HTERT RPE-1 (cell line): ENCODE results near the gene KIRREL1.

Source experiments
- in situ Hi-C: fragments of 300-500 bp; cut with MboI; formaldehyde crosslinking; loops from 4 replicates; pipeline ENCODE4 v1.14.3; 2020; ENCODE audit warnings: low sequenced_read_pairs

KIRREL1 gene

GRCh38 chr1:158100498-158100897, 107.1 kb downstream of the KIRREL1 start:
- in situ Hi-C loops, result loop anchor here (25.0 kb wide), 1 partner anchor 113 kb away; the partner anchor contains the start of gene KIRREL1

GRCh38 chr1:158101455-158101854, 108.0 kb downstream of the KIRREL1 start:
- in situ Hi-C loops, result loop anchor here (25.0 kb wide), 1 partner anchor 114 kb away; the partner anchor contains the start of gene KIRREL1

GRCh38 chr1:158101927-158102326, 108.5 kb downstream of the KIRREL1 start:
- in situ Hi-C loops, result loop anchor here (25.0 kb wide), 1 partner anchor 115 kb away; the partner anchor contains the start of gene KIRREL1

GRCh38 chr1:158102881-158103674, 109.6 kb downstream of the KIRREL1 start:
- in situ Hi-C loops, result loop anchor here (25.0 kb wide), 1 partner anchor 116 kb away; the partner anchor contains the start of gene KIRREL1

GRCh38 chr1:158103861-158104522, 110.5 kb downstream of the KIRREL1 start:
- in situ Hi-C loops, result loop anchor here (25.0 kb wide), 1 partner anchor 117 kb away; the partner anchor contains the start of gene KIRREL1

GRCh38 chr1:158104891-158105290, 111.4 kb downstream of the KIRREL1 start:
- in situ Hi-C loops, result loop anchor here (25.0 kb wide), 1 partner anchor 118 kb away; the partner anchor contains the start of gene KIRREL1

GRCh38 chr1:158105352-158106095, 112.1 kb downstream of the KIRREL1 start:
- in situ Hi-C loops, result loop anchor here (25.0 kb wide), 1 partner anchor 118 kb away; the partner anchor contains the start of gene KIRREL1

- in situ Hi-C loops, result loop anchor here (25.0 kb wide), 1 partner anchor 121 kb away; the partner anchor contains the start of gene KIRREL1
These were observed 114.5 kb downstream of the KIRREL1 start for GRCh38 chr1:158107916-158108315.

- in situ Hi-C loops, result loop anchor here (25.0 kb wide), 1 partner anchor 126 kb away; the partner anchor contains the start of gene KIRREL1
These were observed 119.7 kb downstream of the KIRREL1 start for GRCh38 chr1:158112994-158113758.

GRCh38 chr1:158113759-158114127, 120.3 kb downstream of the KIRREL1 start:
- in situ Hi-C loops, result loop anchor here (25.0 kb wide), 1 partner anchor 126 kb away; the partner anchor contains the start of gene KIRREL1

GRCh38 chr1:158115126-158115525, 121.7 kb downstream of the KIRREL1 start:
- in situ Hi-C loops, result loop anchor here (25.0 kb wide), 1 partner anchor 128 kb away; the partner anchor contains the start of gene KIRREL1

- in situ Hi-C loops, result loop anchor here (25.0 kb wide), 1 partner anchor 129 kb away; the partner anchor contains the start of gene KIRREL1
These were observed 123.1 kb downstream of the KIRREL1 start for GRCh38 chr1:158116311-158117167.

GRCh38 chr1:158117854-158118704, 124.6 kb downstream of the KIRREL1 start:
- in situ Hi-C loops, result loop anchor here (25.0 kb wide), 1 partner anchor 131 kb away; the partner anchor contains the start of gene KIRREL1

- in situ Hi-C loops, result loop anchor here (25.0 kb wide), 1 partner anchor 132 kb away; the partner anchor contains the start of gene KIRREL1
These were observed 125.4 kb downstream of the KIRREL1 start for GRCh38 chr1:158118713-158119402.

GRCh38 chr1:158119976-158120653, 126.7 kb downstream of the KIRREL1 start:
- in situ Hi-C loops, result loop anchor here (25.0 kb wide), 1 partner anchor 133 kb away; the partner anchor contains the start of gene KIRREL1

GRCh38 chr1:158121604-158122254, 128.3 kb downstream of the KIRREL1 start:
- in situ Hi-C loops, result loop anchor here (25.0 kb wide), 1 partner anchor 134 kb away; the partner anchor contains the start of gene KIRREL1
